Measurements from ENCODE around the gene RBM33.
A peak's percentile ranks its signal among the peaks of the same experiment; 100 is the strongest.

Gene RBM33

GRCh38 chr7:155792999-155793560 lies 148.6 kb downstream of the RBM33 start (continued):
- TF ChIP-seq ZNF664 (tag by site-specific recombination; IDR thresholded peaks at IDR 0.05) (no peak), ZSCAN4 (tag by site-specific recombination; IDR thresholded peaks at IDR 0.05) (peak; percentile 30), ZNF24 (tag by site-specific recombination; IDR thresholded peaks at IDR 0.05) (no peak), ZBTB44 (tag by site-specific recombination; IDR thresholded peaks at IDR 0.05) (no peak), MYNN (tag by site-specific recombination; IDR thresholded peaks at IDR 0.05; ENCODE audit: borderline replicate concordance) (no peak), ZNF335 (tag by site-specific recombination; conservative IDR thresholded peaks at IDR 0.05) (no peak), GLI4 (tag by site-specific recombination; IDR thresholded peaks at IDR 0.05) (peak; percentile 47; the same call in 1 of the 2 replicates), HOXC10 (CRISPR knock-in tag; IDR thresholded peaks at IDR 0.05) (no peak), ZNF623 (tag by site-specific recombination; IDR thresholded peaks at IDR 0.05) (no peak), BCL11B (tag by site-specific recombination; IDR thresholded peaks at IDR 0.05; ENCODE audit: low read depth) (no peak)

- Histone ChIP-seq H3K36me3 (ENCODE audit: control insufficient read depth in 2 of 2, insufficient read depth in 1 of 2, low read length in 2 of 2) (no peaks in the 10 kb centered on the region), H3K27ac (ENCODE audit: extremely low read depth, low read depth, low read length) (no peak overlapping the region), H3K9me3 (ENCODE audit: control insufficient read depth, insufficient read depth, low read depth, low read length) (no peaks in the 10 kb centered on the region), H3K4me3 (ENCODE audit: low read depth, low read length) (no peak overlapping the region), H3K4me1 (ENCODE audit: control insufficient read depth, insufficient read depth, low read length) (no peaks in the 10 kb centered on the region)
- CTCF ChIA-PET: interaction anchor here (0.6 kb wide), 1 partner anchor 679 kb away, joined by 3 read pairs; no protein-coding TSS in a partner anchor
- POLR2A ChIA-PET: interaction anchor here (0.7 kb wide), 1 partner anchor 1099 kb away, joined by 3 read pairs; the partner anchor contains the start of gene LMBR1
- TF ChIP-seq PRDM4 (tag by site-specific recombination; IDR thresholded peaks at IDR 0.05): no peak
- no peak for TF ChIP-seq ZNF785 (tag by site-specific recombination; IDR thresholded peaks at IDR 0.05)
- no peak for TF ChIP-seq ZNF37A (tag by site-specific recombination; IDR thresholded peaks at IDR 0.05)
- TF ChIP-seq REPIN1 (tag by site-specific recombination; IDR thresholded peaks at IDR 0.05; ENCODE audit: low read depth): no peak
- TF ChIP-seq CTCF (tag by site-specific recombination; IDR thresholded peaks at IDR 0.05): no peak
- TF ChIP-seq OVOL3 (tag by site-specific recombination; IDR thresholded peaks at IDR 0.05): no peak
- TF ChIP-seq ZNF670 (tag by site-specific recombination; IDR thresholded peaks at IDR 0.05; ENCODE audit: low read depth): no peak
- TF ChIP-seq ZNF274 (IDR thresholded peaks at IDR 0.05; ENCODE audit: low read length): no peak
- TF ChIP-seq ZNF274 (tag by site-specific recombination; IDR thresholded peaks at IDR 0.05; ENCODE audit: borderline replicate concordance): no peak
- TF ChIP-seq ZNF548 (tag by site-specific recombination; IDR thresholded peaks at IDR 0.05): no peak
- no peak for TF ChIP-seq PRDM10 (tag by site-specific recombination; IDR thresholded peaks at IDR 0.05)
- TF ChIP-seq ZNF514 (tag by site-specific recombination; IDR thresholded peaks at IDR 0.05): no peak
- TF ChIP-seq ZBTB49 (tag by site-specific recombination; IDR thresholded peaks at IDR 0.05; ENCODE audit: low read depth): no peak
- no peak for TF ChIP-seq ZNF791 (tag by site-specific recombination; IDR thresholded peaks at IDR 0.05)
Observed at GRCh38 chr7:155793720-155794119, 149.3 kb downstream of the RBM33 start.
